K562 (cell line): Measurements from ENCODE around the gene ADAMTS1. TPM values are rescaled to one million over a fixed set of nuclear protein-coding genes. Genes with fewer than 3 reads are reported as not detected.

Experiments
- ATAC-seq: fragments of 200-7000 bp; cut with Tn5 transposase; 3 replicates; pipeline ENCODE4 v1.9.1; 2020; ENCODE audit warnings: moderate library complexity
- BruUV-seq: library from RNA; stranded (reverse); fragments of 400-500 nt; replicated peaks from 2 replicates; lab custom pipeline; 2021; lab: Mats Ljungman, UMichigan
- CTCF ChIA-PET: fragments of 300-600 bp; formaldehyde crosslinking; extraction: SDS; loops from one replicate; lab custom pipeline; 2021; ENCODE audit warnings: low intra/inter-chr PET ratio; lab: Yijun Ruan, JAX
- POLR2A ChIA-PET: fragments of 300-600, 350-650 bp; sonication (Branson Sonifier 250); formaldehyde crosslinking; extraction: SDS; loops from one replicate; lab custom pipeline; 2021; ENCODE audit warnings: antibody characterized with exemption, inconsistent platforms; lab: Yijun Ruan, JAX
- DNase-seq, 4 experiments: peaks; one replicate each; pipeline versions ENCODE4 v3.0.0 to v3.0.0-alpha.2; 2011 to 2018; ENCODE audit warnings: low spot score in 3 of 4, mixed read lengths in 3 of 4; ENCODE audit errors: extremely low read depth in 1 of 4
- FAIRE-seq: peaks from 2 replicates; lab custom pipeline; 2011; peaks lifted over from hg19 to GRCh38; lab: Jason Lieb, UNC
- H2AFZ ChIP-seq: 2 replicates; pipeline ENCODE4 v1.6.0; 2011; ENCODE audit warnings: low read depth, low read length, control low read depth, inconsistent platforms
- H3K27ac ChIP-seq: fragments of 200-600 bp; 3 replicates; pipeline ENCODE4 v1.8.0; 2011; ENCODE audit warnings: low read depth, mild to moderate bottlenecking, control low read depth, inconsistent platforms, low read length, moderate library complexity, mixed read lengths; ENCODE audit errors: extremely low read depth
- H3K27me3 ChIP-seq, 2 experiments: fragments of 300-600 bp in 1 of 2; 2 replicates in 1 of 2; 3 replicates in 1 of 2; pipeline versions ENCODE4 v1.6.0 to v1.8.0; 2011; ENCODE audit warnings: inconsistent platforms in 2 of 2, low read length in 2 of 2, mild to moderate bottlenecking in 1 of 2, mixed read lengths in 1 of 2, moderate library complexity in 1 of 2; ENCODE audit not compliant: control insufficient read depth in 2 of 2, insufficient read depth in 2 of 2
- H3K36me3 ChIP-seq: fragments of 300-600 bp; 3 replicates; pipeline ENCODE4 v1.8.0; 2011; ENCODE audit warnings: mild to moderate bottlenecking, low read length, inconsistent platforms; ENCODE audit not compliant: control insufficient read depth, insufficient read depth
- H3K4me1 ChIP-seq, 2 experiments: fragments of 200-600 bp in 1 of 2; replicated peaks in 1 of 2; 2 replicates in 1 of 2; 3 replicates in 1 of 2; pipeline versions ENCODE4 v1.5.1 to v1.8.0; 2011; ENCODE audit warnings: inconsistent platforms in 2 of 2, low read length in 2 of 2, mild to moderate bottlenecking in 1 of 2, mixed read lengths in 1 of 2, moderate library complexity in 1 of 2; ENCODE audit not compliant: control insufficient read depth in 2 of 2, insufficient read depth in 2 of 2
- H3K4me2 ChIP-seq: 2 replicates; pipeline ENCODE4 v1.6.1; 2011; ENCODE audit warnings: low read length, control low read depth, inconsistent platforms, mixed read lengths; ENCODE audit not compliant: insufficient read depth
- H3K4me3 ChIP-seq: fragments of 200-600 bp; sonication (generic), shearing (Covaris generic); 2 replicates; pipeline ENCODE4 v1.5.1; 2016; ENCODE audit warnings: control low read depth, inconsistent platforms
- H3K79me2 ChIP-seq: fragments of 200-600 bp; 3 replicates; pipeline ENCODE4 v1.8.0; 2011; ENCODE audit warnings: low read length, inconsistent platforms; ENCODE audit not compliant: control insufficient read depth, insufficient read depth
- H3K9ac ChIP-seq, 2 experiments: 2 replicates each; pipeline versions ENCODE4 v1.6.0 to v1.6.1; 2011; ENCODE audit warnings: low read depth in 2 of 2, low read length in 2 of 2, control low read depth in 1 of 2, inconsistent platforms in 1 of 2, mild to moderate bottlenecking in 1 of 2, mixed read lengths in 1 of 2; ENCODE audit not compliant: insufficient read depth in 1 of 2
- H3K9me1 ChIP-seq: one replicate; pipeline ENCODE4 v1.6.0; 2011; ENCODE audit warnings: inconsistent platforms, mild to moderate bottlenecking, low read length, moderate library complexity; ENCODE audit not compliant: control insufficient read depth, insufficient read depth
- H3K9me3 ChIP-seq: replicated peaks from 2 replicates; pipeline ENCODE4 v1.5.1; 2011; ENCODE audit warnings: low read depth, low read length, inconsistent platforms; ENCODE audit not compliant: control insufficient read depth, insufficient read depth
- H4K20me1 ChIP-seq: replicated peaks from 2 replicates; pipeline ENCODE4 v1.6.1; 2011; ENCODE audit warnings: low read length, inconsistent platforms, mixed read lengths; ENCODE audit not compliant: control insufficient read depth, insufficient read depth
- GABPA ChIP-seq: fragments of 200-800 bp; sonication (Bioruptor generic); conservative IDR thresholded peaks from 2 replicates; pipeline ENCODE4 v1.6.1; 2016; ENCODE audit warnings: low read depth, missing genetic modification characterization, missing compliant biosample characterization
- MBD1 ChIP-seq: fragments of 250-450 bp; sonication (Bioruptor Pico); IDR thresholded peaks from 2 replicates; pipeline ENCODE4 v1.8.0; 2022; ENCODE audit warnings: inconsistent platforms
- MEIS2 ChIP-seq: fragments of 450-650 bp; IDR thresholded peaks from 2 replicates; pipeline ENCODE4 v1.6.1; 2014; ENCODE audit warnings: mild to moderate bottlenecking; ENCODE audit not compliant: partially characterized antibody
- RBM39 ChIP-seq: fragments of 200-400 bp; formaldehyde crosslinking; optimal IDR thresholded peaks from 2 replicates; pipeline ENCODE3; 2018; ENCODE audit warnings: low read depth, low read length
- RNF219 ChIP-seq: fragments of 250-450 bp; sonication (Bioruptor Pico); IDR thresholded peaks from 2 replicates; pipeline ENCODE4 v1.5.0; 2022; ENCODE audit warnings: mild to moderate bottlenecking
- SMARCE1 ChIP-seq: fragments of 450-650 bp; IDR thresholded peaks from 2 replicates; pipeline ENCODE4 v1.7.1; 2016; ENCODE audit warnings: mild to moderate bottlenecking
- ZBTB33 ChIP-seq: sonication (generic); formaldehyde crosslinking; IDR thresholded peaks from 2 replicates; pipeline ENCODE4 v1.8.1; 2023; ENCODE audit warnings: mild to moderate bottlenecking, missing genetic modification reagents
- ZNF551 ChIP-seq: fragments of 250-450 bp; sonication (Bioruptor Pico); IDR thresholded peaks from 2 replicates; pipeline ENCODE4 v1.5.0; 2021; ENCODE audit warnings: mild to moderate bottlenecking, moderate library complexity
- ZNF75A ChIP-seq: fragments of 450-650 bp; formaldehyde crosslinking; IDR thresholded peaks from 2 replicates; pipeline ENCODE4 v1.4.0; 2020; ENCODE audit warnings: mild to moderate bottlenecking
- WGBS: fragments of 100-300 bp; shearing (Covaris generic); methylation state at CpG from one replicate; pipeline ENCODE4 v1.1.6; 2016; ENCODE audit warnings: low coverage, mixed read lengths; ENCODE audit not compliant: insufficient coverage; ENCODE audit errors: missing lambda C conversion rate; 5-methylcytosine and 5-hydroxymethylcytosine counted together
- in situ Hi-C: fragments of 300-500 bp; cut with MboI; formaldehyde crosslinking; loops from 4 replicates; pipeline ENCODE4 v1.15.0; 2018; ENCODE audit warnings: inconsistent platforms, mixed read lengths
- intact Hi-C: fragments of 100-400 bp; cut with micrococcal nuclease; formaldehyde crosslinking; loops from 2 replicates; pipeline ENCODE4 v1.14.2; 2022
- polyA plus RNA-seq, 8 experiments: library from polyadenylated mRNA; depleted of rRNA in 4 of 8; stranded (reverse) in 5 of 8; unstranded in 3 of 8; fragments of >200 nt; fragmentation: Nextera tagmentation in 2 of 8; fragmentation: Illumina TruSeq in 1 of 8; extraction: Ambion mirVana in 2 of 8; extraction: Trizol in 1 of 8; gene quantifications; 2 replicates each; pipeline versions ENCODE4 v1.2.1 to v1.2.3, GENCODE V29; 2011 to 2014; ENCODE audit warnings: inconsistent platforms in 1 of 8, missing spikeins in 1 of 8
- total RNA-seq, 7 experiments: library from RNA; depleted of rRNA in 6 of 7; stranded (reverse); fragments of >200 nt in 6 of 7; fragmentation: Illumina TruSeq in 2 of 7; extraction: Trizol in 2 of 7; gene quantifications; 2 replicates each; pipeline versions ENCODE4 v1.2.1 to v1.2.3, GENCODE V29; 2011 to 2021; ENCODE audit warnings: low replicate concordance in 1 of 7

ADAMTS1 gene
- total and polyA plus RNA-seq, 9 of the 15 experiments (the other 6 are each of a cell fraction or from before 2014, with no cell fraction given), result 0.01 to 0.58 TPM; not detected in 7

GRCh38 chr21:26835714-26836265, 9.4 kb downstream of the ADAMTS1 start (continued):
- no peak for TF ChIP-seq ZBTB33
- TF ChIP-seq ZNF75A (CRISPR knock-in tag), result no peak
- no peak for TF ChIP-seq RBM39
- no peak for TF ChIP-seq GABPA
- no peak for TF ChIP-seq SMARCE1
- no peak for TF ChIP-seq MEIS2

GRCh38 chr21:26835027-26835713, 10.0 kb downstream of the ADAMTS1 start:
- Histone ChIP-seq H3K27ac (no peak overlapping the region), H3K27me3 (no peaks in the 10 kb centered on the region), H3K4me1 (no peaks in the 10 kb centered on the region), H3K36me3 (no peaks in the 10 kb centered on the region), H2AFZ (no peak overlapping the region), H3K9me1 (no peaks in the 10 kb centered on the region), H4K20me1 (no peaks in the 10 kb centered on the region), H3K4me2 (no peak overlapping the region), H3K79me2 (no peaks in the 10 kb centered on the region), H3K9ac (no peak overlapping the region), H3K4me3 (no peak overlapping the region), H3K9me3 (0 out of 2 replicates have a peak, but pooled peaks cover 2% of the 10 kb centered on the region)
- FAIRE-seq (no peak), DNase-seq (no peak), ATAC-seq (no peak)
- ChIA-PET POLR2A (no interaction called here), CTCF (no interaction called here)
- no TSS peak for BruUV-seq
- intact Hi-C loops, result no loop called here
- in situ Hi-C loops, result no loop called here
- 0% methylated on average over 7 of the region's 7 CpGs for WGBS
- no peak for TF ChIP-seq ZNF551 (CRISPR knock-in tag)
- no peak for TF ChIP-seq MBD1 (CRISPR knock-in tag)
- no peak for TF ChIP-seq RNF219 (CRISPR knock-in tag)
